WI38 (cell line): ENCODE data around the gene SRPRB.

ENCODE experiments used
- H3K4me3 ChIP-seq: 2 replicates; pipeline ENCODE4 v1.5.1; 2011; ENCODE audit warnings: low read depth, mild to moderate bottlenecking, control low read depth, low read length
- CTCF ChIP-seq: IDR thresholded peaks from 2 replicates; pipeline ENCODE4 v1.5.1; 2012; ENCODE audit warnings: low read depth, mild to moderate bottlenecking, control low read depth, low read length

Gene SRPRB

DNA sequence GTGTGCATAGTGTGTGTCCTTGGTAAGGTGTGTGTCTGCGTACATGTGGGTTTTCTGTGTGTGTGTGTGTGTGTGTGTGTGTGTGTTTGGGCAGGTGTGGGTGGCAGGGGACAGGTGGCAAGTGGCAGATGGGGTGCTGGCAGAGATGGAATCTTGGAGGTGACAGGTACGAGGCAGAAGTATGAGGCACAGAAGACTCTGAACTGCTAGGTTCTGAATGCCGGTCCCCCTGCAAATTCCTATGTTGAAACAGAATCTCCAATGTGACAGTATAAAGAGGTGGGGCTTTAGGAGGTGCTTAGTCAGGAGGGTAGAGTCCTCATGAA is 29.8 kb downstream of the SRPRB start:
- H3K4me3 ChIP-seq: no peak overlapping the region
- no peak for TF ChIP-seq CTCF

DNA sequence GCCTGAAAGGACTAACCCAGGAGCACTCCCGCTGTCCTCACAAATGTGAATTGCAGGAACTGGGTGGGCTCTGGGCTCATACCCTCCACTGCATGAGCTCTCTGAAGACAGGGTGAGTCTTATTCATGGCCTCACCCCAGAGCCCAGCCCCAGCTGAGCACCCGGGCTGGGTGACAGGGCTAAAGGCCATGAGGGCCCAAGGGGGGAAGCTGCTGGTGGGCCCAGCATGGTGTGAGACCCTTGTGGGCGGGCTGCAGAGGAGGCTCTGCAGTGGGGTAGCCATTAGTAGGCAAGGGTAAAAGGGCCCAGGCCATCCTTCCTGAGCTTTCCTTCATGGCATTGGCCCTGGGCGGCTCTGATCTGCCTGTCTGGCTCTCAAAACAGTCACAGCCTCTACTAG is 30.3 kb downstream of the SRPRB start:
- no peak for TF ChIP-seq CTCF
- H3K4me3 ChIP-seq: no peak overlapping the region

DNA sequence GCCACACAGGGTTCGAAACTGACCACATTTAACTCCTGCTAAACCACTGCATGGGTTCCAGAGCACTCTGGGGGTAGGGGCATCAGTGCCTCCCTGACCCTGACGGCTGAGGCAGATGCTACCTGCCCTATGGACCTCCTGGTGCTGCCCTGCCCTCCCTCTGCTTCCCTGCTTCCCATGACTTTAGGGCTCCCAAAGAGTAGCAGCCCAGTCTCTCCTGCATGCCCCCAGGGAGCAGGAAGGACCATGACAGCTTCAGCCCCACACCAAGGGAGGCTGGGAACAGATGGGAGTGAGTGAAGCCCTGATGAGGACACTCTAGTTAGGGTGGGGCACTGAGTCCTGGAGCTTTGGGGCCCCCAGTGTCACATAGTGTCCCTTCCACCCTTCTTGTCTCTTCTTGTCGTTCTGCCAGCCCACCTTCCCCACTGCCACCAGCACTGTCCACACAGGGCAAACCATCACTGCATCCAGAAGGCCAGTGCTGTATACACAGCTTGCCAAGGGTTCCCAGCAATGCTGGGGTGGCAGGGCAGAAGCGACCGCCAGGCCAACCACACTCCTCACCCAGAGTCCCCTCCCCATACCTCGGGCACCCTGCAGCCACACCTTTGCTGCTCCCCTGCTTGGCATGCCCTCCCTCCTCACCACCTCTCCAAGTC is 31.0 kb downstream of the SRPRB start:
- H3K4me3 ChIP-seq: no peak overlapping the region
- no peak for TF ChIP-seq CTCF

- no peak overlapping the region for H3K4me3 ChIP-seq
- TF ChIP-seq CTCF: no peak
These were observed 32.1 kb downstream of the SRPRB start for GRCh38 chr3:133837487-133838295.

DNA sequence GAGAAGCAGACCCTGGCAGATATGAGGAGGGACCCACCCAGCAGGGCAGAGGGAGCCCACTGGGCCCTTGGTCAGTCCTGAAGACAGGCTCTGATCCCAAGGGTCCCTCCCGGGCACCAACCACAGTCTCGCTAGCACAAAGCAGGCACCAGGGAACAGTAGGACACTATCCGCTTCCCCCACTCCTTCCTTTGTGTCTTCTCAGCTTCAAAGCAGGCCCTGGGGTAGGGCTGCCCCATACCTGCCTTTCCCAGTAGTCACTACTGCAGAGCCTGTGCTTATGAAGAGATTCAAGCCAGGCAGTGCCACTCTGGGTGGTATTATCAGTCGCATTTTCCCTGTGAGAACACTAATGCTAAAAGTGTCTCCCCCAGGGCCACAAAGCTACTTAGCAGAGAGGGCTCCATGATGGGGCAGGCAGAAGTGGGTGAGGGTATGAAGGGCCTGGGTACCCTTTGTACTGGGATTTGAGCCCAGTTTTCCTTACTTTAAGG is 32.7 kb downstream of the SRPRB start:
- no peak for TF ChIP-seq CTCF
- H3K4me3 ChIP-seq: no peak overlapping the region

DNA sequence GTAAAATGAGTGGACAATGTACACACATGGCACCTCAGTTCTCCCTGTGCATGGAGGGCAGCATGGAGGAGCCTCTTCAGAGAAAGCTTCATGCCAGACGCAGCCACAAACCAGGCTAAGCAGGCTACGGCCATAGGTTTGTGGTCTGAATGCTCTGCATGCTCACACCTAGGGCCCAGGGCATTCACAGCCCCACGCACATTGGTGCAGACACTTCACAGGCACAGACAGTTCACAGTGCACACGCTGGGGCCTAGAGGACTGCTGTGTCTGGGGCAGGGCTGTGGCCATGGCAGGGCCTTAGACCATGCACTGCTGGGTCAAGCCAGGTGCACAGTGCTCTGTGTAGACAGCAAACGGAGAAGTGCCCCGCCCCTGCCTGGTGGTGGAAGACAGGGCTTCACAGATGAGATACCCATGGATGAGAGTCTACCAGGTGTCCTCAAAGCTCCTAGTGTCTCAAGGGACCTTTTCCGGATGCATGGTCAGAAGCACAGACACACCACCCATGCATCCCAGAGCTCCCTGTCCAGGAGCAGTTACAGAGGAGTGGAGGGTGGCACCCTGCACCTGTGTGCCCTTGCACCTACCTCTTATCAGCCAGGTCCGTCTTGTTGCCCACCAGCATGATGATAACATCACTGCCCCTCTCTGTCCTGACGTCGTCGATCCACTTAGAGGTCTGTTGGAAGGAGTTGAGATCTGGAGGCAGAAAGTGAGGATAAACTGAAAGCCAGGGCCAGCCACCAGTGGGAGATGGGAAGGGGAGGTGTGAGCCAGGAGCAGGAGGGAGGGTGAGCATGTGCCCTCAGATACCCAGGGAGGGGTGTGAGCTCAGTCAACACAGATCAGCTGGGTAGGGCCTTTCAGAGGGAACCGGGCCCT is 33.5 kb downstream of the SRPRB start:
- no peak overlapping the region for H3K4me3 ChIP-seq
- no peak for TF ChIP-seq CTCF
